HG03064 (cell line): Measurements from ENCODE around the gene CAPN15.
"Not testable (repeated sequence)": the region's sequence is repeated elsewhere in the genome, so short reads cannot be mapped to it uniquely, and the experiment has no call there.

ENCODE experiments used
- ATAC-seq: cut with Tn5 transposase; IDR thresholded peaks from one replicate; pipeline ENCODE4 v1.9.1; 2021; ENCODE audit warnings: low read depth; ENCODE audit not compliant: unreplicated experiment

CAPN15 gene

GRCh38 chr16:527015-527903 is at the start of gene CAPN15:
Gene CAPN15 (plus strand): TSS chr16:527712. CDS start chr16:546839, 19,127 bp downstream.
- ATAC-seq = peak; percentile 52

- ATAC-seq = not testable (repeated sequence)
These were observed 49.2 kb upstream of the CAPN15 start for GRCh38 chr16:478287-478686.

- ATAC-seq = no peak
These were observed 44.9 kb upstream of the CAPN15 start for GRCh38 chr16:482468-483185.

- no peak for ATAC-seq
These were observed 44.0 kb upstream of the CAPN15 start for GRCh38 chr16:483341-484075.

- ATAC-seq = no peak
These were observed 37.9 kb upstream of the CAPN15 start for GRCh38 chr16:489606-490005.

GRCh38 chr16:490768-491167 is 36.7 kb upstream of the CAPN15 start:
- no peak for ATAC-seq

GRCh38 chr16:491220-491919 is 36.1 kb upstream of the CAPN15 start:
- no peak for ATAC-seq

GRCh38 chr16:492211-492875 is 35.2 kb upstream of the CAPN15 start:
- ATAC-seq = no peak

GRCh38 chr16:494676-495075 is 32.8 kb upstream of the CAPN15 start:
- ATAC-seq = not testable (repeated sequence)

GRCh38 chr16:495127-495748 is 32.3 kb upstream of the CAPN15 start:
- no peak for ATAC-seq

- ATAC-seq = no peak
These were observed 31.2 kb upstream of the CAPN15 start for GRCh38 chr16:496097-496886.

- ATAC-seq = no peak
These were observed 30.3 kb upstream of the CAPN15 start for GRCh38 chr16:497258-497657.

GRCh38 chr16:499924-500323 is 27.6 kb upstream of the CAPN15 start:
- no peak for ATAC-seq

GRCh38 chr16:500709-501108 is 26.8 kb upstream of the CAPN15 start:
- no peak for ATAC-seq

GRCh38 chr16:502179-502943 is 25.2 kb upstream of the CAPN15 start:
- no peak for ATAC-seq

- ATAC-seq = no peak
These were observed 24.1 kb upstream of the CAPN15 start for GRCh38 chr16:503150-504071.
